ENCODE measurements around the gene DNAAF2. TPM values are rescaled to one million over a fixed set of nuclear protein-coding genes. Genes with fewer than 3 reads are reported as not detected.
"Not testable (repeated sequence)": the region's sequence is repeated elsewhere in the genome, so short reads cannot be mapped to it uniquely, and the experiment has no call there.

Gene DNAAF2, protein sequence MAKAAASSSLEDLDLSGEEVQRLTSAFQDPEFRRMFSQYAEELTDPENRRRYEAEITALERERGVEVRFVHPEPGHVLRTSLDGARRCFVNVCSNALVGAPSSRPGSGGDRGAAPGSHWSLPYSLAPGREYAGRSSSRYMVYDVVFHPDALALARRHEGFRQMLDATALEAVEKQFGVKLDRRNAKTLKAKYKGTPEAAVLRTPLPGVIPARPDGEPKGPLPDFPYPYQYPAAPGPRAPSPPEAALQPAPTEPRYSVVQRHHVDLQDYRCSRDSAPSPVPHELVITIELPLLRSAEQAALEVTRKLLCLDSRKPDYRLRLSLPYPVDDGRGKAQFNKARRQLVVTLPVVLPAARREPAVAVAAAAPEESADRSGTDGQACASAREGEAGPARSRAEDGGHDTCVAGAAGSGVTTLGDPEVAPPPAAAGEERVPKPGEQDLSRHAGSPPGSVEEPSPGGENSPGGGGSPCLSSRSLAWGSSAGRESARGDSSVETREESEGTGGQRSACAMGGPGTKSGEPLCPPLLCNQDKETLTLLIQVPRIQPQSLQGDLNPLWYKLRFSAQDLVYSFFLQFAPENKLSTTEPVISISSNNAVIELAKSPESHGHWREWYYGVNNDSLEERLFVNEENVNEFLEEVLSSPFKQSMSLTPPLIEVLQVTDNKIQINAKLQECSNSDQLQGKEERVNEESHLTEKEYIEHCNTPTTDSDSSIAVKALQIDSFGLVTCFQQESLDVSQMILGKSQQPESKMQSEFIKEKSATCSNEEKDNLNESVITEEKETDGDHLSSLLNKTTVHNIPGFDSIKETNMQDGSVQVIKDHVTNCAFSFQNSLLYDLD
- 6.3 and 6.6 TPM in 2 replicates for total RNA-seq

DNA sequence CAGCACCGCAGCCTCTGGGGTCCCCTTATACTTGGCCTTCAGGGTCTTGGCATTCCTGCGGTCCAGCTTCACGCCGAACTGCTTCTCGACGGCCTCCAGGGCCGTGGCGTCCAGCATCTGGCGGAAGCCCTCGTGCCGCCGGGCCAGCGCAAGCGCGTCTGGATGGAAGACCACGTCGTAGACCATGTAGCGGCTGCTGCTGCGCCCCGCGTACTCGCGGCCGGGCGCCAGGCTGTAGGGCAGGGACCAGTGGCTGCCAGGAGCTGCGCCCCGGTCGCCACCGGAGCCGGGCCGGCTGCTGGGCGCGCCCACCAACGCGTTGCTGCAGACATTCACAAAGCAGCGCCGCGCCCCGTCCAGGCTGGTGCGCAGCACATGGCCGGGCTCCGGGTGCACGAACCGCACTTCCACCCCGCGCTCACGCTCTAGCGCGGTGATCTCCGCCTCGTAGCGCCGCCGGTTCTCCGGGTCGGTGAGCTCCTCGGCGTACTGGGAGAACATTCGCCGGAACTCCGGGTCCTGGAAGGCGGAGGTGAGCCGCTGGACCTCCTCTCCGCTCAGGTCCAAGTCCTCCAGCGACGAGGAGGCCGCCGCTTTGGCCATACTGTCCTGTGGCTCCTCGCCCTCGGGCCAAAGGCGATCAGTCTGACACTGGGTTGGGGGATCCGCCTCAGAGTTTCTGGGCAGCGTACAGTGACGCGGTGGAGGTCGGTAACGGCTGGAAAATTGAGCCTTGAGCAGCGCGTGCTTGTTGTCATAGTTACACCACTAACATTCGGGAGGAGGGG is at the start of gene DNAAF2:
DNAAF2 (minus strand) TSS at position 698 of the 788 bp plus-strand sequence; CDS start at position 603, 95 bp downstream.
- intact Hi-C loops (cut with micrococcal nuclease), result loop anchor here (1.0 to 5.0 kb wide), 11 partner anchors 14 to 898 kb away; partner anchors contain the start of genes KLHDC1, LRR1, MAP4K5 and MGAT2

DNA sequence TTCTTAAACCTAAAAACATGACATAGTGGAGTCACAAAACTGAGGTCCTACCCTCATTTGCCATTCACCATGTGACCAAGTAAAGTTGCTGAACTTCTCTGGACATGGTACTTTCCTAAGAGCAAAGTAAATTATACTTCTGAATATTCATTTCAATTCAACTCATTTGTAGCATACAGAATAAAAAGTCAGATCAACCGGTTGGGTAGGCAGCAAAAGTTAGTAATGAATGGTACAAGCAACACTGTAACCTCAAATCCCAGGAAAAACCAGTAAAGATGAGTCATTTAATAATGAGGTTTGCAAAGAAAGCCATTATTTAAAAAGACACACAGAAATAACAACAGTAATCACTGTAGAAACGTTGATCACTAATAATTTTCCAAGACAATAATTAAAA is 44.2 kb upstream of the DNAAF2 start:
- intact Hi-C loops (cut with micrococcal nuclease), result no loop called here

DNA sequence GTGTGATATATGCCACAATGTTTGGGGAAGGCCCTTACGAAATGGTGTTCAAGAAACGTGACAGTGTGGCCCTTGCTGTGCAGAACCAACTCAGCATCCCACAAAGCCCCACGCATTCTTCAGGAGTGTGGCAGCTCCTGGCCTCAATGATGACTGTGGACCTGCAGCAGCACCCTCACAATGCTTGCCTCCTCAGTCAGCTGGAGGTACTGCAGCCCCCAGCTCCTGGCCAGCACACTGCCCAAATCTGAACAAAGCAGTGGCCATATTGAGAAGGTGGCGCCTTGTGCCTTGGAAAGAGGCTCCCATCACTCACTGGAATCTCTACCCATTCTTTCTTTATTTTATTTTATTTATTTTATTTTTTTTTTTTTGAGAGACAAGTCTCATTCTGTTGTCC is 42.6 kb upstream of the DNAAF2 start:
- intact Hi-C loops (cut with micrococcal nuclease), result no loop called here

DNA sequence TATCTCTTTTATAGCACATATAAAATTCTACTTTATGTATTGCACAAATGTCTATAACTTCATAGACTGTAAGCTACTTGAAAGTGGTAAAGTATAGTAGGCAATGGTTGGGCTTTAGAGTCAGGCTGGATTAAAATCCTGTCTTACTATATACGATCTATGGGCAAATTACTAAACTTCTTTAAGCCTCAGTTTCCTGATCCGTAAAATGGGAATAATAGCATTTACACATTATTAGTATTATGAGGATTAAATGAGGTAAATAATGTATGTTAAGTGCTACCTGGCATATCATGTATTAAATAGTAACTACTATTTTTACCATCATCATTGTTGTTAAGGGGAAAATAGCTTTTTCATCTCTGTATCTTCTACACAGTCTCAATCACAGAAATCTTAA is 38.5 kb upstream of the DNAAF2 start:
- intact Hi-C loops (cut with micrococcal nuclease), result no loop called here

GRCh38 chr14:49670475-49670874 is 35.4 kb upstream of the DNAAF2 start:
- intact Hi-C loops (cut with micrococcal nuclease), result no loop called here

DNA sequence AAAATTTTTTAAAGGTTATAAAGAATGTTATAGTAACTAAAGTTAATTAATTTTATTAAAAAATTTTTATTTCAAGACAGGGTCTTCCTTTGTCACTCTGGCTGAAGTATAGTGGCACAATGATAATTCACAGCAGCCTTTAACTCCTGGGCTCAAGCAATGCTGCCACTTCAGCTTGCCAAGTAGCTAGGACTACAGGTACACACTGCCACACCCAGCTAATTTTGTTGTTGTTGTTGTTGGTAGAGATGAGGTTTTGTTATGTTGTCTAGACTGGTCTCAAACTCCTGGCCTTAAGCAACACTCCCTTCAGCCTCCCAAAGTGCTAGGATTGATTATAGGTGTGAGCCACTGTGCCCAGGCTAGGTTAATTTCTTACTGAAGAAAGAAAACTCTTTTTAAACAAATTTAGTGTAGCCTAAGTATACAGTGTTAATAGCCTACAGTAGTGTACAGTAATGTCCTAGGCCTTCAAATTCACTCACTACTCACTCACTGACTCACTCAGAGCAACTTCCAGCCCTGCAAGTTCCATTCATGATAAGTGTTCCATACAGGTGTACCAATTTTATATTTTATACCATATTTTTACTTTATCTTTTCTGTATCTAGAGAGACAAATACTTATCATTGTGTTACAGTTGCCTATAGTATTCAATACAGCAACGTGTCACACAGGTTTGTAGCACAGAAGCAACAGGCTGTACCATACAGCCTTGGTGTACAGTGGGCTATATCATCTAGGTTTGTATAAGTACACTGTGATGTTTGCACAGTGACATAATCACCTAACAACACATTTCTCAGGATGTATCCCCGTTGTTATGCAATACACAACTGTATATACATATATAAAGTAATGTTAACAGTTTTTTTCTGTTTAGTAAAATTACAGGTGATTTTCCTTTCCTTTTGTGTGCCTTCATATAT is 24.7 kb upstream of the DNAAF2 start:
- intact Hi-C loops (cut with micrococcal nuclease), result no loop called here

DNA sequence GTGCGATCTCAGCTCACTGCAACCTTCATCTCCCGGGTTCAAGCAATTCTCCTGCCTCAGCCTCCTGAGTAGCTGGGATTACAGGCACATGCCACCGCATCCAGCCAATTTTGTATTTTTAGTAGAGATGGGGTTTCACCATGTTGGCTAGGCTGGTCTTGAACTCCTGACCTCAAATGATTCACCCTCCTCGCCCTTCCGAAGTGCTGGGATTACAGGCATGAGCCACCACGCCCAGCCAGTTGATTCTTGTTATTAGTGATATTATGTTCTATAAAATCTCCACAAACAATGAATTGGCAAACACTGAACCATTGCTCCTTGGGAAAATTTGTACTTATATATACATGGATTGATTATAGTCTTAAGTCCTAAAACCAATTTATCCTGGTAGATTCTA is 22.5 kb upstream of the DNAAF2 start:
- intact Hi-C loops (cut with micrococcal nuclease), result not testable (repeated sequence)

GRCh38 chr14:49654511-49654910 is 19.5 kb upstream of the DNAAF2 start:
- intact Hi-C loops (cut with micrococcal nuclease), result no loop called here

GRCh38 chr14:49653508-49653907 is 18.5 kb upstream of the DNAAF2 start:
- intact Hi-C loops (cut with micrococcal nuclease), result no loop called here

- intact Hi-C loops (cut with micrococcal nuclease), result no loop called here
Observed at GRCh38 chr14:49642163-49642562, 7.1 kb upstream of the DNAAF2 start.

DNA sequence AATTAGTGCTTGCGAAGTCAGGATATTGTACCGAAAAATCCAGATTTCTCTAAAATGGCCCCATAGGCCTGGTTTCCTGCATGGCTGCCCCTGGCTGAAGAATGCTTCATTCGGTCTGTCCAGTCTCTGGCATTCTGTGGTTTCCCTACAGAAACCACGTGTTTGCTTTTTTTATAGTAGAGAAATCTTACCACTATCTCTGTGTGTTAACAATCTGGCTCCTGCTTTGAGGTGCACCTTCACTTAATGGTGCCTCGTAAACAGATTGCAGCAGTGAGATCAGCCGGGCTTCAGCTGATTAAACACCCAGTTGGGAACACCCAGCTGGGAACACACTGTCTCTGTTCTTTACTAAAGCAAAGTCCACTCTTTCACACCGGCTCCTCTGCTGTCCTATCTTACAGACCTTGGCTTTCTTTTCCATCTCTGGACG is 6.7 kb upstream of the DNAAF2 start:
- intact Hi-C loops (cut with micrococcal nuclease), result no loop called here

DNA sequence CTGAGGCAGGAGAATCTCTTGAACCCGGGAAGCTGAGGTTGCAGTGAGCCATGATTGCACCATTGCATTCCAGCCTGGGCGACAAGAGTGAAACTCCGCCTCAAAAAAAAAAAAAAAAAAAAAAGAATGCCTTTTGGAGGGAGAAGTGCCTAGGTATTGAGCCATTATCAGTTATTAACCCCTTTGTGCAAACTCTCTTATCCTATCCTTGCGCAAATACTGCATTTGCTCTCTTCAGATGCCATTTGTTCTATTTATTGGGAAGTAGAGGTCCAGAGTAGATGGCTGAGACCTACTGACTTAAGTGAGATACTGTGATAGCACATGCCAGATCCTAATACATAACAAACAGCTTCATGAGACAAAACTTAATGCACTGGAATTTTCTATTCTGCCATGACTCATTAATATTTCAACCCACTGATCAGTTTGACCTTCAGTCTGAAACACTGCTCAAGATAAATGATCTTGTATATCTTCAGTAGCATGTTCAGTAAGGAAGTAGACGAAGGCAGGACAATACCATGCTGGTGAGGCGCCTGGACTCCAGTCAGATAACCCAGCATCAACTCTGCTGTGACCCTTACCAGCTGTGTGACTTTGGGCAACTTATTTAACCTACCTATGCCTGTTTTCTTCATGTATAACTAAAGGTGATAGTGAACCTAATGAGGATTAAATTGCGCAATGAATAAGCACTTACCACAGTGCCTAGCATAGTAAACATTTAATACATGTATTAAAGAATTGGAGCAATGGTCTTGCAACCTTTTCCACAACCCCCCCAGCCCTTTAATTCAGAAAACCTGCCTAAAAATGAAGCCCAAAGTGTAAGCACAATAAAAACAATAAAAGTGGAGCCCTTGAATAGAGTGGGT is 5.7 kb upstream of the DNAAF2 start:
- intact Hi-C loops (cut with micrococcal nuclease), result no loop called here

DNA sequence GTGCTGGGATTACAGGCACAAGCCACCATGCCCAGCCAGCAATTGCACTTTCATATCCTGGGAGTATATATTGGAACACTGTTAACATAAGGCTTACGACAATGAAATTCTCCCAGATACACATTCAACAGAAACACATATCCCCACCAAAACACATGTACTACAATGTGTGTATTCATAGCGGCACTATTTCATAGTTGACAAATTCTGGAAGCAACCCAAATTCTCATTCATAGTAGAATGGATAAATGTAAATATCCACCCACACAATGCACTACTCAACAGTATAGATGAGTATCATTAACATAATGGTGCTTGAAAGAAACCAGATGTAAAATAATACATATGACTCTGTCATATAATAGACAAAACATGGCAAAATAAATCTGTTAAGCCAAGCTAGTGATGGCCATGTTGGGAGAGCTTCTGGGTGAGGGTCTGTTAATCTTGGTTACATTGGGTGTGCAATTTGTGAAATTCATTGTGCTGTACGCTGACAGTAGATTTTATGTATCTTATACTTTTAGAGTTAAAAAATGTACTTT is 2.6 kb upstream of the DNAAF2 start:
- intact Hi-C loops (cut with micrococcal nuclease), result loop anchor here (5.0 kb wide), 1 partner anchor 365 kb away; no protein-coding TSS in a partner anchor

GRCh38 chr14:49636866-49637265 is 1.8 kb upstream of the DNAAF2 start:
- intact Hi-C loops (cut with micrococcal nuclease), result loop anchor here (5.0 kb wide), 1 partner anchor 365 kb away; no protein-coding TSS in a partner anchor

DNA sequence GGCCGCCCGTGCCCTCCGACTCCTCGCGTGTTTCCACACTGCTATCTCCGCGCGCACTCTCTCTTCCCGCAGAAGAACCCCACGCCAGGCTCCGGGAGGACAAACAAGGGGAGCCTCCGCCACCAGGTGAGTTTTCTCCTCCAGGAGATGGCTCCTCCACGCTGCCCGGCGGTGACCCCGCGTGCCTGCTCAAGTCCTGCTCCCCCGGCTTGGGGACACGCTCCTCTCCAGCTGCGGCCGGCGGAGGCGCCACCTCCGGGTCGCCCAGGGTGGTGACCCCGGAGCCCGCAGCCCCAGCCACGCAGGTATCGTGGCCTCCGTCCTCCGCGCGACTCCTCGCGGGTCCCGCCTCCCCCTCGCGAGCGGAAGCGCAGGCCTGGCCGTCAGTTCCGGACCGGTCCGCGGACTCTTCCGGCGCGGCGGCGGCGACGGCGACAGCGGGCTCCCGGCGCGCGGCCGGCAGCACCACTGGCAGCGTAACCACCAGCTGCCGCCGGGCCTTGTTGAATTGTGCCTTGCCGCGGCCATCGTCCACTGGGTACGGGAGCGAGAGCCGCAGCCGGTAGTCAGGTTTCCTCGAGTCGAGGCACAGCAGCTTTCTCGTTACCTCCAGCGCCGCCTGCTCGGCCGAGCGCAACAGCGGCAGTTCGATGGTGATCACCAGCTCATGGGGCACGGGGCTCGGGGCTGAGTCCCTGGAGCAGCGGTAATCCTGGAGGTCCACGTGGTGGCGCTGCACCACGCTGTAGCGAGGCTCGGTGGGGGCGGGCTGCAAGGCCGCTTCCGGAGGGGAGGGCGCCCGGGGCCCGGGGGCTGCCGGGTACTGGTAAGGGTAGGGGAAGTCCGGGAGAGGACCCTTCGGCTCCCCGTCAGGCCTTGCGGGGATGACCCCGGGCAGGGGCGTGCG is 1.2 kb downstream of the DNAAF2 start:
- intact Hi-C loops (cut with micrococcal nuclease), result loop anchor here (1.0 to 5.0 kb wide), 9 partner anchors 14 to 899 kb away; partner anchors contain the start of genes KLHDC1, LRR1, MAP4K5 and MGAT2

- intact Hi-C loops (cut with micrococcal nuclease), result loop anchor here (5.0 to 10.0 kb wide), 2 partner anchors 378 to 691 kb away; partner anchors contain the start of genes DMAC2L and L2HGDH
Observed at GRCh38 chr14:49623941-49624839, 10.9 kb downstream of the DNAAF2 start.

All from T-helper 2 cell treated with Interferon-gamma antibody and Interleukin-4, amounts not matched to agents 100 ng/mL and 5 ng/mL, for 36 hours (primary cell).